CD4-positive, alpha-beta T cell (primary cell): Measurements from ENCODE around the gene RAPGEF2. TPM values are rescaled to one million over a fixed set of nuclear protein-coding genes. Genes with fewer than 3 reads are reported as not detected.

Experiments
- ATAC-seq: fragments of 200-7000 bp; cut with Tn5 transposase; one replicate; pipeline ENCODE4 v1.10.0; 2022; ENCODE audit warnings: mild to moderate bottlenecking; ENCODE audit not compliant: poor library complexity
- CTCF ChIA-PET: fragments of 350-600 bp; sonication (Branson Sonifier 250); formaldehyde crosslinking; loops from one replicate; lab custom pipeline; 2021; ENCODE audit warnings: antibody characterized with exemption, inconsistent platforms; lab: Charles Lee
- POLR2A ChIA-PET: fragments of 350-600 bp; sonication (Branson Sonifier 250); formaldehyde crosslinking; loops from one replicate; lab custom pipeline; 2021; ENCODE audit warnings: antibody characterized with exemption, inconsistent platforms; lab: Charles Lee
- DNase-seq, 14 experiments: peaks; one replicate each; pipeline ENCODE4 v3.0.0-alpha.2; 2013 to 2020; ENCODE audit warnings: mixed read lengths in 2 of 14
- H3K27ac ChIP-seq, 2 donors: one replicate each; pipeline versions ENCODE4 v1.5.1 to v1.7.0; 2013; ENCODE audit warnings: low read length in 2 of 2, low read depth in 1 of 2, mild to moderate bottlenecking in 1 of 2
- H3K27me3 ChIP-seq, 2 experiments: 1 replicate in 1 of 2; 2 replicates in 1 of 2; pipeline versions ENCODE4 v1.6.1 to v1.7.0; 2013; ENCODE audit warnings: low read length in 2 of 2, control low read depth in 1 of 2, mild to moderate bottlenecking in 1 of 2, moderate library complexity in 1 of 2; ENCODE audit not compliant: insufficient read depth in 2 of 2, control insufficient read depth in 1 of 2
- H3K36me3 ChIP-seq: one replicate; pipeline ENCODE4 v1.6.1; 2013; ENCODE audit warnings: low read length, control low read depth; ENCODE audit not compliant: insufficient read depth
- H3K4me1 ChIP-seq: one replicate; pipeline ENCODE4 v1.6.1; 2013; ENCODE audit warnings: low read length, control low read depth; ENCODE audit not compliant: insufficient read depth
- H3K4me3 ChIP-seq: one replicate; pipeline ENCODE4 v1.5.1; 2013; ENCODE audit warnings: mild to moderate bottlenecking, low read length, moderate library complexity
- H3K9me3 ChIP-seq, 2 experiments: 1 replicate in 1 of 2; 2 replicates in 1 of 2; pipeline versions ENCODE4 v1.6.1 to v1.7.0; 2013; ENCODE audit warnings: low read length in 2 of 2, mild to moderate bottlenecking in 2 of 2, control low read depth in 1 of 2, moderate library complexity in 1 of 2; ENCODE audit not compliant: control insufficient read depth in 1 of 2, insufficient read depth in 1 of 2
- H3K27ac Mint-ChIP-seq: one replicate; pipeline ENCODE4 v1.8.0; 2020; ENCODE audit warnings: mixed read lengths
- H3K27me3 Mint-ChIP-seq: one replicate; pipeline ENCODE4 v1.8.0; 2021; ENCODE audit warnings: mixed read lengths
- H3K36me3 Mint-ChIP-seq: one replicate; pipeline ENCODE4 v1.8.0; 2021; ENCODE audit warnings: low read depth, mixed read lengths
- H3K4me1 Mint-ChIP-seq: one replicate; pipeline ENCODE4 v1.8.0; 2021; ENCODE audit warnings: low read depth, mixed read lengths
- H3K4me3 Mint-ChIP-seq: one replicate; pipeline ENCODE4 v1.8.0; 2020; ENCODE audit warnings: mild to moderate bottlenecking, mixed read lengths
- H3K9me3 Mint-ChIP-seq: one replicate; pipeline ENCODE4 v1.8.0; 2020; ENCODE audit warnings: mixed read lengths
- intact Hi-C, 2 experiments: fragments of 100-400 bp; cut with DNase I in 1 of 2; cut with micrococcal nuclease in 1 of 2; formaldehyde crosslinking; loops; one replicate each; pipeline versions ENCODE4 v1.15.1 to v1.9.0; 2023 to 2025; cut with DNase I, micrococcal nuclease
- total RNA-seq, 174 experiments: library from RNA in 2 of 174; stranded (reverse) in 2 of 174; gene quantifications; one replicate each; pipeline ENCODE4 v1.2.3 and lab custom pipeline; 2021 to 2026
- TF ChIP-seq, protein P1 (sequence below): fragments of 200-600 bp; IDR thresholded peaks from one replicate; pipeline ENCODE4 v1.8.0; 2022; ENCODE audit warnings: antibody characterized with exemption, mild to moderate bottlenecking

Gene RAPGEF2
- total RNA-seq, 2 experiments from 2014 or later: 25.6 to 26.4 TPM

DNA sequence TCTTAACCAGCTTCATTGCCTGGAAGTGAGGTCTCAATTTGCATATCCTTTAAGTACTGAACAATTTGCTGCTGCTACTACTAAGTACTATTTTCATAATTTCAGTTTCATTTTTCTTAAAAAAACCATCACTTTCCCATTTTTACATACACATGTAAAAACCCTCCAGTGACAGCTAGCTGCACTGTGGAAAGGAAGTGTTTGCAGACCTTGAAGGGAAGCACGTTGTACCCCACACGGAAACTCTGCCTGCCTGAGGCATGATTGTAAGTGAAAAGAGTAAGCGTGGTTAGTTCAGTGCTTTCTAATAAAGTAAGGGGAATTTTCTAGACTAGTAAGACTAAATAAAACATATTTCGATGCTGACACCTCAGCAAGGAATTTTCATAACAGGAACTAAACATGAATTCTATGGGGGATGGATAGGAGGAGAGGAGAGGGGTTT is 103.6 kb downstream of the RAPGEF2 start:
- intact Hi-C loops: loop anchor here (10.0 kb wide), 2 partner anchors 352 to 1212 kb away; no protein-coding TSS in a partner anchor
- H3K4me3 Mint-ChIP-seq: no peak overlapping the region
- no peak overlapping the region for H3K4me3 ChIP-seq
- ATAC-seq (no peak), DNase-seq (peak in 4 of 14 experiments; percentile 10 to 26 (median 16))
- CTCF ChIA-PET: interaction anchor here (0.5 kb wide), 1 partner anchor 62 kb away, joined by 3 read pairs; no protein-coding TSS in a partner anchor
- no peaks in the 10 kb centered on the region for H3K27me3 Mint-ChIP-seq
- no peak overlapping the region for H3K27ac Mint-ChIP-seq
- H3K4me1 Mint-ChIP-seq: peaks cover 23% of the 10 kb centered on the region
- TF ChIP-seq, protein P1, sequence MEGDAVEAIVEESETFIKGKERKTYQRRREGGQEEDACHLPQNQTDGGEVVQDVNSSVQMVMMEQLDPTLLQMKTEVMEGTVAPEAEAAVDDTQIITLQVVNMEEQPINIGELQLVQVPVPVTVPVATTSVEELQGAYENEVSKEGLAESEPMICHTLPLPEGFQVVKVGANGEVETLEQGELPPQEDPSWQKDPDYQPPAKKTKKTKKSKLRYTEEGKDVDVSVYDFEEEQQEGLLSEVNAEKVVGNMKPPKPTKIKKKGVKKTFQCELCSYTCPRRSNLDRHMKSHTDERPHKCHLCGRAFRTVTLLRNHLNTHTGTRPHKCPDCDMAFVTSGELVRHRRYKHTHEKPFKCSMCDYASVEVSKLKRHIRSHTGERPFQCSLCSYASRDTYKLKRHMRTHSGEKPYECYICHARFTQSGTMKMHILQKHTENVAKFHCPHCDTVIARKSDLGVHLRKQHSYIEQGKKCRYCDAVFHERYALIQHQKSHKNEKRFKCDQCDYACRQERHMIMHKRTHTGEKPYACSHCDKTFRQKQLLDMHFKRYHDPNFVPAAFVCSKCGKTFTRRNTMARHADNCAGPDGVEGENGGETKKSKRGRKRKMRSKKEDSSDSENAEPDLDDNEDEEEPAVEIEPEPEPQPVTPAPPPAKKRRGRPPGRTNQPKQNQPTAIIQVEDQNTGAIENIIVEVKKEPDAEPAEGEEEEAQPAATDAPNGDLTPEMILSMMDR: no peak
- peaks cover 10% of the 10 kb centered on the region for H3K4me1 ChIP-seq
- no peak overlapping the region for H3K27ac ChIP-seq
- no peaks in the 10 kb centered on the region for H3K27me3 ChIP-seq
- peaks cover 9% of the 10 kb centered on the region for H3K36me3 Mint-ChIP-seq
- H3K36me3 ChIP-seq: peaks cover 5% of the 10 kb centered on the region
- H3K9me3 Mint-ChIP-seq: no peaks in the 10 kb centered on the region
- H3K9me3 ChIP-seq: no peaks in the 10 kb centered on the region
- POLR2A ChIA-PET: no interaction called here

DNA sequence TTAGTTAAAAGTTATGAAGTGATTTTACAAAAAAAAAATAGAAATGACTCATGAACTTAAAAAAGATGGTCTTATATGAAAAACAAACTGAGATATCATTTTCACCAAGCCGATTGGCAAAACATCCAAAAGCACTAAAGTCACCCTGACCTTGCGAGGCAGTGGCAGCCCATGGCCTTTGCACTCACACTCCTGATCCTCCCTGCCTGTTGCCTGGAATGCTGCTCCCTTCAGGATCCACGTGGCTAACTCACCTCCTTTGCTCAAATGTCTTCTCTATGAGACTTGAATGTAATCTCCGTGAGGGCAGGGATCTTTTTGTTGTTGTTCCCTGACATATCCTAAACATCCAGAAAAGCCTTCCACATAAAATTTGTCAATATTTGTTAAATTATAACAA is 106.4 kb downstream of the RAPGEF2 start:
- Histone ChIP-seq H3K36me3 (peaks cover 5% of the 10 kb centered on the region), H3K4me3 (no peak overlapping the region), H3K27ac (no peak overlapping the region), H3K4me1 (peaks cover 10% of the 10 kb centered on the region), H3K9me3 (no peaks in the 10 kb centered on the region), H3K27me3 (no peaks in the 10 kb centered on the region)
- Mint-ChIP-seq H3K27ac (no peak overlapping the region), H3K4me1 (peaks cover 19% of the 10 kb centered on the region), H3K9me3 (no peaks in the 10 kb centered on the region), H3K4me3 (no peak overlapping the region), H3K36me3 (peaks cover 12% of the 10 kb centered on the region), H3K27me3 (no peaks in the 10 kb centered on the region)
- TF ChIP-seq, protein P1: no peak
- DNase-seq (no peak), ATAC-seq (no peak)
- intact Hi-C loops: loop anchor here (10.0 kb wide), 2 partner anchors 354 to 1214 kb away; no protein-coding TSS in a partner anchor
- ChIA-PET CTCF (no interaction called here), POLR2A (no interaction called here)

DNA sequence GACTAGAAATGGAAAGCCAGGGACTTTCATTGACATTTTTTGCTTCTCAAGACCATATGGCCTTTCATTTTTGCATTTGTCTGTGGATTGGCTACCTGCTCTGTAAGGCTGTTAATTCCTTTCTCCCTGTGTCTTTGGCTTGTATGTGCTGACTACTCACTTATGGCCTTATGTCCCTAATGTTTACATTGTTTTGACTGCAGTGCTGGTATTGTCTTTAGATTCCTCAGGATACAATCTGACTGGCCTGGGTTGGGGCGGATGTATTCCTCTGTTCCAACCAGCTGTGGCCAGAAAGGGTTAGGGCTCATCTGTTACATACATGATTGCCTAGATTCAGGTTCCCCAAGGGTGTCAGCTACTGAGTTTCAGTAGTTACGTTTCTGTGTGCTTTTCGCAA is 108.1 kb downstream of the RAPGEF2 start:
- no peak for ATAC-seq
- no peak overlapping the region for H3K27ac ChIP-seq

More for the DNA sequence above, 108.1 kb downstream of the RAPGEF2 start:
- intact Hi-C loops: no loop called here
- CTCF ChIA-PET: no interaction called here
- H3K9me3 ChIP-seq: no peaks in the 10 kb centered on the region
- POLR2A ChIA-PET: no interaction called here
- H3K4me1 ChIP-seq: peaks cover 5% of the 10 kb centered on the region
- DNase-seq: no peak
- Mint-ChIP-seq H3K9me3 (no peaks in the 10 kb centered on the region), H3K36me3 (peaks cover 12% of the 10 kb centered on the region), H3K4me1 (peaks cover 16% of the 10 kb centered on the region), H3K27me3 (no peaks in the 10 kb centered on the region), H3K4me3 (no peak overlapping the region), H3K27ac (no peak overlapping the region)
- H3K36me3 ChIP-seq: peaks cover 5% of the 10 kb centered on the region
- H3K27me3 ChIP-seq: no peaks in the 10 kb centered on the region
- no peak overlapping the region for H3K4me3 ChIP-seq
- TF ChIP-seq, protein P1: no peak
